ENCODE measurements around the gene MAPK8IP3.
A peak's percentile ranks its signal among the peaks of the same experiment; 100 is the strongest.

The MAPK8IP3 gene, protein sequence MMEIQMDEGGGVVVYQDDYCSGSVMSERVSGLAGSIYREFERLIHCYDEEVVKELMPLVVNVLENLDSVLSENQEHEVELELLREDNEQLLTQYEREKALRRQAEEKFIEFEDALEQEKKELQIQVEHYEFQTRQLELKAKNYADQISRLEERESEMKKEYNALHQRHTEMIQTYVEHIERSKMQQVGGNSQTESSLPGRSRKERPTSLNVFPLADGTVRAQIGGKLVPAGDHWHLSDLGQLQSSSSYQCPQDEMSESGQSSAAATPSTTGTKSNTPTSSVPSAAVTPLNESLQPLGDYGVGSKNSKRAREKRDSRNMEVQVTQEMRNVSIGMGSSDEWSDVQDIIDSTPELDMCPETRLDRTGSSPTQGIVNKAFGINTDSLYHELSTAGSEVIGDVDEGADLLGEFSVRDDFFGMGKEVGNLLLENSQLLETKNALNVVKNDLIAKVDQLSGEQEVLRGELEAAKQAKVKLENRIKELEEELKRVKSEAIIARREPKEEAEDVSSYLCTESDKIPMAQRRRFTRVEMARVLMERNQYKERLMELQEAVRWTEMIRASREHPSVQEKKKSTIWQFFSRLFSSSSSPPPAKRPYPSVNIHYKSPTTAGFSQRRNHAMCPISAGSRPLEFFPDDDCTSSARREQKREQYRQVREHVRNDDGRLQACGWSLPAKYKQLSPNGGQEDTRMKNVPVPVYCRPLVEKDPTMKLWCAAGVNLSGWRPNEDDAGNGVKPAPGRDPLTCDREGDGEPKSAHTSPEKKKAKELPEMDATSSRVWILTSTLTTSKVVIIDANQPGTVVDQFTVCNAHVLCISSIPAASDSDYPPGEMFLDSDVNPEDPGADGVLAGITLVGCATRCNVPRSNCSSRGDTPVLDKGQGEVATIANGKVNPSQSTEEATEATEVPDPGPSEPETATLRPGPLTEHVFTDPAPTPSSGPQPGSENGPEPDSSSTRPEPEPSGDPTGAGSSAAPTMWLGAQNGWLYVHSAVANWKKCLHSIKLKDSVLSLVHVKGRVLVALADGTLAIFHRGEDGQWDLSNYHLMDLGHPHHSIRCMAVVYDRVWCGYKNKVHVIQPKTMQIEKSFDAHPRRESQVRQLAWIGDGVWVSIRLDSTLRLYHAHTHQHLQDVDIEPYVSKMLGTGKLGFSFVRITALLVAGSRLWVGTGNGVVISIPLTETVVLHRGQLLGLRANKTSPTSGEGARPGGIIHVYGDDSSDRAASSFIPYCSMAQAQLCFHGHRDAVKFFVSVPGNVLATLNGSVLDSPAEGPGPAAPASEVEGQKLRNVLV (N-terminal part only)

GRCh38 chr16:1705688-1706385 is at the start of gene MAPK8IP3:
Gene MAPK8IP3 (plus strand): TSS chr16:1706195. CDS start chr16:1706340, 145 bp downstream.
- DNase-seq (ENCODE audit: low read depth) = peak; percentile 88

GRCh38 chr16:1656808-1657617 is 49.0 kb upstream of the MAPK8IP3 start:
- DNase-seq (ENCODE audit: low read depth) = no peak

DNA sequence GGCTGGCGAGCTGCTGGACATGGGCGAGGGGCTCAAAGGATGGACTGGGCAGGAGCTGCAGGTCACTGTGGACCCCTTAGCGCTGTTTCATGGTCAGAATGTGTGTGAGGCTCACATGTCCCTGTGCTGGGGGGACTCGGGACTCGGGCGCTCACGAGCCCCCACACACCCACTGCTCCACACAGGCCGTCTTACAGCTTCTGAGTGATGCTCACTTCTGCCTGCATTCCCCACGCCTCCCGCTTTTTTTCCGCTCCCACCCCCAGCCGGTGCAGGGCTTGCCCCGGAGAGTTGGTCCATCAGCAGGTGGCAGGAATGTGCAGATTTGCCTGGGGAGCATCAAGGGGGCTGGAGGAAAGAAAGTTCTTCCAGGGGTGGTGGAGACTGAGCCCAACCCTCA is 48.2 kb upstream of the MAPK8IP3 start:
- no peak for DNase-seq (ENCODE audit: low read depth)

DNA sequence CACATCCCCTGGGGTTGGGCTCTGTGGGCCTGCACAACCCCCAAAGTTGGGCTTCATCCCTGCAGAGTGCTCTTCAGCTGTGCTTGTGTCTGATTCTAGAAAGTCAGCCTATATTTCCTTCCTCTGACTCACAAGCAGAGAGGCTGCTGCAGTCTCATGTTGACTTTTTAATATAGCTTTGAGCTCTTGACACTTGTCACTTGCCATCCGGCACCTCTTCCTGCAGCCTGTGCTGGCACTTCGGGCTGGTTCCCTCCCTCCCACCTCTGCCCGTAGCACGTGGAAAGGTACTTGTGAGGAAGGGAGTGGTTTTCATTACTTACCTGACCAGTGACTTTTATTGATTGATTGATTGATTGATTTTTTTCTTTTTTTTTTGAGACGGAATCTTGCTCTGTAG is 47.0 kb upstream of the MAPK8IP3 start:
- no peak for DNase-seq (ENCODE audit: low read depth)

- no peak for DNase-seq (ENCODE audit: low read depth)
These were observed 44.2 kb upstream of the MAPK8IP3 start for GRCh38 chr16:1661826-1662225.

DNA sequence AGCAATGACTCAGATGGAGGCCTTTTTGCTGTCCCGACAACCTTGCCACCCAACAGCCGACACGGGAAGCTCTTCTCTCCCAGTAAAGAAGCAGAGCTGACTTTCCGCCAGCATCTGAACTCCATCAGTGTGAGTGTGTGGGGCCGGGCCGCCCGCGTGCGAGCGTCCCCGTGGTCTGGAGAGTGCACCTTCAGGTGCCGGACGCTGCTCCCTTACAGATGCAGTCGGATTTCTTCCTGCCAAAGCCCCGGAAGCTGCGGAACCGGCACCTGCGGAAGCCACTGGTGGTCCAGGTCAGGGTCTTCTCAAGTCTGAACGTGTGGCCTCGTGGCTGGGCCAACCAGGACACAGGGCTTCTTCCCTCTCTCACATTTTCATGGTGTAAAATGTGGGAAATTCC is 43.5 kb upstream of the MAPK8IP3 start:
- no peak for DNase-seq (ENCODE audit: low read depth)

DNA sequence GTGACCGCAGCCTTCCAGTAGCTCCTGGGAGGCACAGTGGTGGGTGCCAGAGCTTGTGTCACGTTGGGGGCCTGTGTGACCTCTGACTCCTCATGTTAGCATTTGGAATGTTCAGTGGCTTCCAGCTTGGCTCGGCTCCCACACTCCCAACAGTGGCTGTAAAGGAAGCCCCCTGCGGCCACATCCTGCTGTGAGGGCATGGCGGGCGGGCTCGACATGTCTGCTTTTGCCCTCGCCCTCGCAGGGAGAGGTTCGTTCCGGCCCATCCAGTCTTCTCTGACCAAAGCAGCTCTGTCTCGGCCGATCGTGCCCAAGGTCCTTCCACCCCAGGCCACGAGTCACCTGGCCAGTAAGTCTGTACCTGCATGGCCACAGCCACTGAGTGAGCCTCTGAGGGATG is 40.2 kb upstream of the MAPK8IP3 start:
- no peak for DNase-seq (ENCODE audit: low read depth)

DNA sequence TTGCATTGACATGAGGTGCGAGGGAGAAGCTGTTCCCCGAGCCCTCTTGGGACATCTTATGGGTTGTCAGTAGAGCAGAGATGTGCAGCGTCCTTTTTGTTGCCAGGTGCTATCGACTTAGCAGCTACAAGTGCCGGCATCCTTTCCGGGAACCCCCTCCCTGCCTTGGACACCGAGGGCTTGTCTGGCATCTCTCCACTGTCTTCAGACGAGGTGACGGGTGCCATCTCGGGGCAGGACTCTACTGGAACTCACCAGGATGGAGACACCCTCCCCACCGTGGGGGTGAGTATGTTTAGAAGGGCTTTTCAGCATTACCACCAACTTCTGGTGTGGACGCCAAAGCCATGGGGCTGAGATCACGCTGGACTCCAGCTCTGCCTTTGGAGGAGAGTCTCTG is 39.7 kb upstream of the MAPK8IP3 start:
- DNase-seq (ENCODE audit: low read depth) = no peak

DNA sequence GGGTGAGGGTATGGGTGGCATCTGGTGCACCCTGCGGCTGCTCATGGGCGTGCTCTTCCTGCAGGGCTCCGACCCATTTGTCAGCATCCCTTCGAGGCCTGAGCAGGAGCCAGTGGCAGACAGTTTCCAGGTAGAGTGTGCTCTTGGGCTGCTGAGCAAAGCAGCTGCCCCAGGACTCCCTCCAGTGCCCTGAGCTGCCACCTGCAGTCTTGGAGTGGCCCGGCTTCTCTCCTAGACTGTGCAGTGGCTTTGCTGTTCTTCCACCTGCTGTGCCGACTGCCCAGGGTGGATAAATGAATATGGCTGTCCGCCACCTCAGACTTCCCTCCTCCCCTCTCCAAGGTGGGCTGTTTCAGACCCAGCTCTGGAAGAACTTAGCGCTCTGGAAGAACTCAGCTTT is 38.7 kb upstream of the MAPK8IP3 start:
- no peak for DNase-seq (ENCODE audit: low read depth)

DNA sequence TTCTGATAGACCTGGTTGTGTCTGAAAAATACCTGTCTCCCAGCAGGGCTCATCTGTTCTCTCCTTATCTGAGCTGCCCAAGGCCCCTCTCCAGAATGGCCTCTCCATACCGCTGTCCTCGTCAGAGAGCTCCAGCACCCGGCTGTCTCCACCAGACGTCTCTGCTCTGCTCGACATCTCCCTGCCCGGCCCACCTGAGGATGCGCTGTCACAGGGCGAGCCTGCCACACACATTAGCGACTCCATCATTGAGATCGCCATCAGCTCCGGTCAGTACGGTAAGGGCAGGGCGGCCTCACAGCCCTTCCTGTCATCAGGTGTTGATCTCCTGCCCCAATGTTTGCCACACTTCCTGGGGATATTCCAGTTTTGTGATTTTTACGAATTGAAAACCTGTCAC is 38.1 kb upstream of the MAPK8IP3 start:
- no peak for DNase-seq (ENCODE audit: low read depth)

DNA sequence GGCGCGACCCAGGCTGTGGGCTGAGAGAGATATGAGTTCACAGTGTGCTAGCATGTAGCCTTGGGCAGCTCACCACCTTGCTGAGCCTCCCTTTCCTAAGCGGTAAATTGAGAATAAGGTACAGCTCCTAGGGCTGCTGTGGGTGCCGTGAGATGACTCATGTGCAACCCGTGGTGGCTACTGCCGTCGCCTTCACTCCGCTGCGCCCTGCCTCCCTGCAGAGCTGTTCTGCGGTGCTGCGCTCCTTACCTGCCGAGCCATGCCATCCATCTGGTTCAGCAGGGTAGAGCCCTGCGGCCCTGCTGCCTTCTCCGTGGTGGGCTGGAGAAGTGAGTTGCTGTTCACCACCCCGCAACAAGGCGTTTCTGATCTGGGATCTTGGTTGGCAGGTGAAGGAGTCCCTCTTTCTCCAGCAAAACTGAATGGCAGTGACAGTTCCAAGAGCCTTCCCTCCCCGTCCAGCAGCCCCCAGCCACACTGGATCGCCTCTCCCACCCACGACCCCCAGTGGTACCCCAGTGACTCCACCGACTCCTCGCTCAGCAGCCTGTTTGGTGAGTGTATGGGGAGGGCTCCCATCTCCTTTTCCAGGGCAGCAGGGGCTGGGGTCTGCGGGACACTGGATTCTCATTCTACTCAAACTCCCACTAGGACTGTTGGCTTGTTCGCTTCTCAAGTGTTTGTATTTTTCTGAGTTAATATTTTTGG is 37.2 kb upstream of the MAPK8IP3 start:
- DNase-seq (ENCODE audit: low read depth) = no peak

DNA sequence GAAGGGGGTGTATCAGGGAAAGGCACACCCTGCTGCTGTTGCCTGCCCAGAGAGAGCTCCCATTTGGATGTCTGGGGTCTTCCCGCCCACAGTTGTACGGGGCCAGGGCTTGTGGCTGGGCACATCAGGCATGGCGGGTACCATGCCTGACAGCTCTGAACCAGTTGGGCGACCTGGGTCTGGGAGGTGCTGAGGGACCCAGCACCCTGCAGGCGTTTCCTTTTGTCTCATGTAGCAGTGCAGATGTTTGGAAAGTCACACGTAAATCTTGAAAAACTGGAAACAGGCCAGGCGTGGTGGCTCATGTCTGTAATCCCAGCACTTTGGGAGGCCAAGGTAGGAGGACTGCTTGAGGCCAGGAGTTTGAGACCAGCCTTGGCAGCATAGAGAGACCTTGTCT is 36.3 kb upstream of the MAPK8IP3 start:
- DNase-seq (ENCODE audit: low read depth) = no peak

GRCh38 chr16:1670371-1670770 is 35.6 kb upstream of the MAPK8IP3 start:
- DNase-seq (ENCODE audit: low read depth) = no peak

GRCh38 chr16:1670866-1671265 is 35.1 kb upstream of the MAPK8IP3 start:
- DNase-seq (ENCODE audit: low read depth) = no peak

DNA sequence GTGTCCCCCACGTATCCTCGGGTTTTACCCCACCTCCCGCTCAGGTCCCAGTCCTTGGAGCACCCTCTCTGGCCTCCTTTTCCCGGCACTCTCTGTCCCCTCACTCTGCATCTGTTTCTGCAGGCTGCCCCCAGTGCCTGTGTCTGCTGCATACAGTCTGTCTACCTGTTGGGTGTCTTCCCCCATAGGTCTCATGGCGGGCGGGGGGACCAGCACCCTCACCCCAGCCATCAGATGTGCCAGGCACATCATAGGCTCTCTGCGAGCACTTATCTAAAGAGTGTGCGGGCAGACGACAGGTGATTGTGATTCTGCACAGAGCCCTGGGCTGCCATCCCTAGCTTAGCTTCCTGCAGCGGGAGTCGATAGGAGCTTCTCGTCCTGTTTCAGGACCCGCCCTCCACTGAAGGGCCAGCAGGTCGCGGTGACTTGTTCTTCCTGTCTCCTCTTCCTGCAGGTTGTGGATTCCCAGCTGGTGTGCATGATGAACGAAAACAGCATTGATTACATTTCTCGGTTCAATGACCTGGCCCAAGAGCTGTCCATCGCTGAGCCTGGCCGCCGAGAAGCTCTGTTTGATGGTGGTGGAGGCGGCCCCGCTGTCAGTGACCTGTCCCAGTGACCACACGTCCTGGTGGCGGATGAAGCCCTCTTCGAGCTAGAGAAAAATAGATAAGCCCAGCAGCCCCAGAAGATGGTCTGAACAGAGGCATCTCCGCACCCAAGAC is 32.4 kb upstream of the MAPK8IP3 start:
- DNase-seq (ENCODE audit: low read depth) = no peak

DNA sequence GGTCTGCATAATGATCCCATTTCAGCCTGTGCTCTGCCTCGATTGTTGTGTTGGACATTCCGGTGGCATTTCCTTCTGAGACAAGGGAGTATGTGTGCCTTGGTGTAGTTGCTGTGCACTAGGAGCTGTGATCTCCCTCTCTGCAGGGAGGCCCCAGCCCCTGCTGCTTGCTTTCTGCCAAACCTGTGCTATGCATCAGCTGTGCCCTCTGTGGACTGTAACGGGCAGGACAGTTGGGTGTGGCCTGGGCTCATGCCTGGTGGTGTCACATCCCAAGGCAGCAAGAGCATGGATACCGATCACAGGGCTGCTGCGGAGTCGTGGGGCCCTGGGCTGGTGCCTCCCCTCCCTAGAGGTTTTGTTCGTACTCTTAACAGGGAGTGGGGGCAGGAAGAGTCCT is 31.7 kb upstream of the MAPK8IP3 start:
- DNase-seq (ENCODE audit: low read depth) = no peak

- DNase-seq (ENCODE audit: low read depth) = no peak
These were observed 31.0 kb upstream of the MAPK8IP3 start for GRCh38 chr16:1674751-1675664.

DNA sequence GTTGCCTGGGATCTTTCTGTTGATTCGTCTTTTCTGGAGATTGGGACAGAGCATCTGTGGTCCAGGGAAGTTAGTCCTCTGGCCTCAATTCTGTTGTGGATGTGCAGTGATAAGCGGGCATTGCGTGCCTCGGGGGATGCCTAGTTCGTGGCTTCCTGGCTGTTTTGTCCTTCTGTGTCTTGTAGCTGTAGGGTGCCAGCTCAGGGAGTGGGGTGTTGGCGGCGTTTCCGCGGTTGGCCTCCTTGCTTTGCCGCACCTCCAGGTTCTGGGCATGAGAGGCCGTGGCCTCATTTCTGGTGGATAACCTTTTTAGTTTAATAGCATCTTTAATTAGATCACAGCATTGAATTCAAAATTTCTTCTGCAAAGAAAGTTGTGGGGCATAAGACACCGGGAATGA is 29.3 kb upstream of the MAPK8IP3 start:
- DNase-seq (ENCODE audit: low read depth) = no peak

Measured in stimulated activated CD8-positive, alpha-beta memory T cell treated with anti-CD3 and anti-CD28 coated beads, Interleukin-7, amount 100 ng/mL, for 24 hours (primary cell).